NCI-H2227 treated with DMSO at 0.1 percent for 48 hours (cell line): Measurements from ENCODE around the gene TENT4B.

Source experiments
- DNase-seq: peaks from one replicate; lab custom pipeline; 2025; lab: John Stamatoyannopoulos, UW

The TENT4B gene

GRCh38 chr16:50271148-50272041 lies 118.3 kb downstream of the TENT4B start:
- no peak for DNase-seq

GRCh38 chr16:50272111-50272571 lies 119.0 kb downstream of the TENT4B start:
- no peak for DNase-seq

DNA sequence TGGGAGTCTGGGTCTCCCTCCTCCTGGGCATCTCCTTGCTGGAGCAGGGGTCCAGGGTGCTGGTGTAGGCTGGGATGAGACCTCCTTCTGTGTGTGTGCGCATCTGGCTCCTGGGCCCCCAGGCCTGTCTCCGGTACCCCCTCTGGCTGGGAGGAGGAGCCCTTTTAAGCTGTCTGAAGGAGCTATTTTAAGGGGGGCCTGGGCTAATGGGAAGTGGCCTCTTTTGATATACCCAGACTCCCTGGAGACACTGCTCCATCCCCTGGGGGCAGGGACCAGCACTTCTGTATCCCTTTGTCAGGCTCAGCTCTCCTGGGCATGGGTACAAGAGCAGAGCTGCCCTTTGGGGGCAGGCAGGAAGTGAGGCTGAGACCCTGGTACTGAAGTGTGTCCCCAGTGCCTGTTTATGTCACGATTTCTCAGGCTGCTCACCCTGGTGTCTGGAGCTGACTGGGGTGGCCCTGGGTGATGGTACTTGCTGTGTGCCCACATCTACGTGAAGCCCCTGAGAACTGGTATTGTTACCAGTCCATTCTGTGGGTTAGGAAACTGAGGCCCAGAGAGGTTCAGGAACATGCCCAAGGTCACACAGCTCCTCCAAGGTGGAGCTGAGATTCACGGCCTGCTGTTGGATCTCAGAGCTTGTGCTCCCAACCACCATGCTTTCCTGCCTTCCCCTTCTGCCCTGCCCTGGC lies 119.7 kb downstream of the TENT4B start:
- DNase-seq: no peak

DNA sequence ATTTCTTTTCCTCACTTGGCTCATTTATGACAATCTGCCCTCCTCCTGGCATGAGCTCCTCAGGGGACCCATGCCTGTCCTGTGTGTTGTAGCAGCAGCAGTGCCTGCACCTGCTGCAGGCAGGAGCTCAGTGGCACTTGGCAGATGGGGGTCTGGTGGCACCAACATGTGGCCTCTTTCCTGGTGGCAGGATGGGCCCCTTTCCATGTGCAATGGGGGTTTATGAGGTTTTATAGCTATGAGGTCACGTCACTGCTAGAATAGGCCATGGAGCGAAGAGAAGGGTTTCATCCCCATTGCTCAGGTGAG lies 120.2 kb downstream of the TENT4B start:
- no peak for DNase-seq

DNA sequence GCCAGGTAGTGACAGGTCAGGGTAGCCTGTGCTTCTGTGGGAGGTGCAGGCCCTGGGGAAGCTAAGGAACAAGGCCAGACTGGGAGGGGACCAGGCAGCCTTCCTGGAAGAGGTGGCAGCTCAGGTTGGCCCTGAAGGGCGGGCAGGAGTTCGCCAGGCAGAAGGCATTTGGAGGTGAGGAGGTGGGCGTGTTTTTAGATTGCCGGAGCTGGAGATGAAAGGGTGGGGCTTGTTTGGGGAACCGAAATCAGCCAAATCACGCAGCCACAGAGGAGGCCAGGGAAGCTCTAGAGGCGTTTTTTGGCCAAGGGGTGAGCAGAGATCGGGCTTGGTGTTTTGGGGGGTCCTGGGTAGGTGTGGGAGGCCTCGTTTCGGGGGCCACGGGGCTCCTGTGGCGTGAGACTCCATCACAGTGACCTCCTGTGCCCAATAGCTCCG lies 120.8 kb downstream of the TENT4B start:
- no peak for DNase-seq

- DNase-seq: no peak
Observed at GRCh38 chr16:50274326-50275097, 121.4 kb downstream of the TENT4B start.

GRCh38 chr16:50275098-50275415 lies 122.0 kb downstream of the TENT4B start:
- no peak for DNase-seq

DNA sequence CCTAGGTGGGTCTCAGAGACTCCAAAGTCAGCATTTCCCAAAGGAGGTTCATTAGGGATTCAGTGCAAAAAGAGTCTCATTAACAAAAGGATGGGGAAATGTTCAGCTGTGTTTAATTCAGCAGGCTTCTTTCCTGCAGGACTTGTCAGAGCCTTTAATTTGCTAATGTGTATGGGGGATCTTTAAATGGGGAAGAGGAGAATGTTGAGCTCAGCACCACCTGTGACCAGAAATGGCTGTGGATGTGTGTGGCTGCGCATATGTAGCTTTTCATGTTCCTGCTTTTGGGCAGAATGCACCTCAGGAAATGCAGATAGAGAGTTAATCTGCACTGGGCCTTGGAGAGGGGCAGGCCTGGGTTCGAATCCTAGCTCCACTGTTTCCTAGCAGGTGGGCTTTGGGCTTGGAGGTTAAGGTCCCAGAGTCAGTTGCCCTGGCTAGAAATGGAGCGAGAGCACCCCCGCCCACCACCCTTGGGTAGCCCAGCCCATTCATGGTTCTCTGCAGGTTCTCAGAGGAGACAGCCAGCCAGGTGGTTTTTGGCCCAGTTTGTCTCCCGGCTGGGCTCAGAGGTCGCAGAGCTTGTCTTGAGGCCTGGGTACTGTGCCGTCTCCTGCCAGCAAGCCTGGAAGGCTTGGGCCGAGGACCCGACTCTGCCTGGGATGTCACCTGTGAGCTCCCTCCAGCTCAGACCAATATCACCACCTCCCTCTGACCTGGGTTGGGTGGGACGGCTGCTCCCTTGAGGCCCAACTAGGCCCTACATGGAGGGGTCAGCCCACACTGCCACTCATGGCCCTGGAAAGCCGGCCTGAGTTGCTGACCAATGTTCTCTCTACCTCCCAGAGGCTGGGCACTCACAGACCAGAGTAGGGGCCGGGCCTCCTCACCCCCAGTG lies 122.6 kb downstream of the TENT4B start:
- DNase-seq: no peak

- no peak for DNase-seq
Observed at GRCh38 chr16:50276326-50276640, 123.2 kb downstream of the TENT4B start.

DNA sequence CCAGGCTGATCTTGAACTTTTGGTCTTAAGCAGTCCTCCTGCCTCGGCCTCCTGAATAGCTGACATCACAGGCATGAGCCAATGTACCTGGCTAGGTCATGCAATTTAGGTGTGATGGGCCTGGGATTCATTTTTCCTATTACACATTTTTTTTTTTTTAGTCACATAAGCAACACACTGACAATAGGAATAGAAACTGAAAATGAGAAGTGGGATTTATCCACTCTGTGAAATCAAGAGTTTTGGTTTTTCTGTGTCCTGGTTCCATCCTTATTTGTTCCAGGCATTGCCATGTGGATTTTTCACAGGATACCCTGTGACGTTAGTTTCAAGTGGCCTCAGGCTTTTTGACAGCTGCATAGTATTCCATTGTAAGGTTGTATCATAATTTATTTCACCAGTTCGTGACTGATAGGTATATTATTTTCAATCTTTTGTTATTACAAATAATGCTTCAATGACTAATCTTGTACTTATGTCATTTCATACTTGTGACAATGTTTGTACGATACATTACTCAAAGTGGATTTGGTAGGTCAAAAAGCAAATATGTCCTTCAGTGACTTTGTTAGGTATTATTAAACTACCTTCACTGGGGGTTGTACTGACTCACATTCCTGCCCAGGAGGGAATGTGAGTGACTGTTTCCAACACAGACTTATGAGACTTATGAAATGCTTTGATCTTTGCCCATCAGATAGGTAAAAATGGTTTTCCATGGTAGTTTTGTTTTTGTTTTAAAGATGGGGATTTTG lies 123.9 kb downstream of the TENT4B start:
- DNase-seq: no peak

DNA sequence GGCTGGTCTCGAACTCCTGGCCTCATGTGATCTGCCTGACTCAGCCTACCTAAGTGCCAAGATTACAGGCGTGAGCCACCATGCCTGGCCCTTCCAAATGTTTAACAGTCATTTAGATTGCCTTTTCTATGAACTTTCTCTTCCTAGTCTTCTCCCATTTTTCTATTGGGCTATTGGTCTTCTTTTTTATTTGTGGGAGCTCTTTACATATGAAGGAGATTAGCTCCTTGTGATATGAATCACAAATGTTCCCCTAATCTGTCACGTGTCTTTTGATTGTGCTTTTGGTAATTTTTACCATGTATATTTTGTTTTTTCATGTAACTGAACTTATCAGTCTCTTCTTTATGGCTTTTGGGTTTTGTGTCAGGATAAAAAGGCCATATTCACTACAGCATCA lies 125.1 kb downstream of the TENT4B start:
- DNase-seq: no peak

- DNase-seq: no peak
Observed at GRCh38 chr16:50279504-50279865, 126.4 kb downstream of the TENT4B start.

- DNase-seq: no peak
Observed at GRCh38 chr16:50280932-50281331, 127.8 kb downstream of the TENT4B start.
